NCI-H82 treated with DMSO at 0.1 percent for 48 hours (cell line): ENCODE measurements around the gene KCNMA1.
A peak's percentile ranks its signal among the peaks of the same experiment; 100 is the strongest.
"Not testable (repeated sequence)": the region's sequence is repeated elsewhere in the genome, so short reads cannot be mapped to it uniquely, and the experiment has no call there.

Experiments used
- DNase-seq: peaks from one replicate; lab custom pipeline; 2025; ENCODE audit not compliant: unreplicated experiment; lab: John Stamatoyannopoulos, UW

The KCNMA1 gene

GRCh38 chr10:77637532-77638320 lies at the start of gene KCNMA1:
Gene KCNMA1, minus strand, starts transcription at chr10:77637808.
- no peak for DNase-seq

- DNase-seq = no peak
These were observed 49.2 kb upstream of the KCNMA1 start for GRCh38 chr10:77686650-77687417.

- peak; percentile 28 for DNase-seq
These were observed 48.5 kb upstream of the KCNMA1 start for GRCh38 chr10:77686096-77686495.

GRCh38 chr10:77685432-77685831 lies 47.8 kb upstream of the KCNMA1 start:
- DNase-seq = peak; percentile 30

DNA sequence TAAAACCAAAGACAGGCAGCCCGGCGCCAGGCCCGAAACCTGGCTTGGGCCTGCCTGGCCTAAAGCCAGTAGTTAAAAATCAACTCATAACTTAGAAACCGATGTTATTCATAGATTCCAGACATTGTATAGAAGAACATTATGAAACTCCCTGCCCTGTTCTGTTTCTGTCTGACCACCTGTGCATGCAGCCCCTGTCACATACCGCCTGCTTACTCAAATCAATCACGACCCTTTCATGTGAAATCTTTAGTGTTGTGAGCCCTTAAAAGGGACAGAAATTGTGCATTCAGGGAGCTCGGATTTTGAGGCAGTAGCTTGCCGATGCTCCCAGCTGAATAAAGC lies 45.5 kb upstream of the KCNMA1 start:
- DNase-seq = not testable (repeated sequence)

GRCh38 chr10:77682393-77683087 lies 44.9 kb upstream of the KCNMA1 start:
- no peak for DNase-seq

- DNase-seq = no peak
These were observed 44.2 kb upstream of the KCNMA1 start for GRCh38 chr10:77681839-77682238.

- DNase-seq = no peak
These were observed 43.2 kb upstream of the KCNMA1 start for GRCh38 chr10:77680811-77681210.

DNA sequence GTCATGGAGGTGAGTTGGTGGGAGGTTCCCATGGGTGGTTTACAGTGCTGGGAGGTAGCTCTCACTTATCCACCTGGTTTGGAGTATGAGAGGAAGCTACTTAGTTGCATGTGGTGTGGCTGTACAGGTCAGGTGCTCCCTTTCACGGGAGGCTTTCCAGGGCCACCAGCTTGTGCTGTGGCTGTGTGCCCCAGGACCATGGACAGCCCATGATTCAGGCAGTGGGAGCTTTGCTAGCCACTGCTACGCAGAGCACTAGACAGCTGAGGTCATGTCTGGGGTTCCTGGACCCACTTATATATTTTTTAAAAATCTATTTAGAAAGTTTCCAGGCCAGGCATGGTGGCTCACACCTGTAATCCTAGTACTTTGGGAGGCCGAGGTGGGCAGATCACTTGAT lies 42.5 kb upstream of the KCNMA1 start:
- DNase-seq = no peak

DNA sequence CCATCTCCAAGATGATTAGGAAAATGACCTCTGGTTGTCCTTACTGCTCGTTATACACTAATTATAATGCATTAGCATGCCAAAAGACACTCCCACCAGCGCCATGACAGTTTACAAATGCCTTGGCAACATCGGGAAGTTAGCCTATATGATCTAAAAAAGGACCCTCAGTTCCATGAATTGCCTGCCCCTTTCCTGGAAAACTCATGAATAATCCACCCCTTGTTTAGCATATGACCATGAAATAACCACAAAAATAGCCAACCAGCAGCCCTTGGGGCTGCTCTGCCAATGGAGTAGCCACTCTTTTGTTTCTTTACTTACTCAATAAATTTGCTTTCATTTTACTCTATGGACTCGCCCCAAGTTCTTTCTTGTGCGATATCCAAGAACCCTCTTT lies 41.6 kb upstream of the KCNMA1 start:
- no peak for DNase-seq

GRCh38 chr10:77678146-77678545 lies 40.5 kb upstream of the KCNMA1 start:
- no peak for DNase-seq

- no peak for DNase-seq
These were observed 37.7 kb upstream of the KCNMA1 start for GRCh38 chr10:77675347-77675746.

DNA sequence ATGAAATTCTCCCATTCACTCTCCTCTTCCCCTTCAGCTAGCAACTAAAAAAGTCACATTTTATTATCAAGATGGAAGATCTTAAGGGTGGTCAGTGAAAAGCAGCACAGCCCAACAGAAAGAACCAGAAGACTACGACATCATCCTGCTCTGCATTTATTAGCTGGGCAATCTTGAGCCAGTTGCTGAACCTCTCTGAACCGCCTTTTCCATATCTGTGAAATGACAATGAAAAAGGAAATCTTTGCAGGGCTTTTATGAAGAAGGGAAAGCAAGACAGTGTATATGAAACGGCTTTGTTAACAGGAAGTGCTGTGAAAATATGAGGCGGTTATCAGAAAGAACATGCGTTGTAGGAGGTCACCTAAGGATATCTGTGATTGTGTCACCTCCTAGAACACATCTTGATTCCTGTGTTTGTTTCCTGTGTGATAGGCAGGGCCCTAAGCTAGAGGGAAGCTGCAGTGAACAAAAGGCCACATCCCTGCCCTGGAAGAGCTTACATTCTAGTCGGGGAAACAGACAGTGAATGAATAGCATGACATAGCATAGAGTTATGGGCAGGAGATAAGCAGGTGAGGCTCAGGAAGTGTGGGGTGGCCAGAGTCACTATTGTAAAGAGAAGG lies 36.0 kb upstream of the KCNMA1 start:
- no peak for DNase-seq

DNA sequence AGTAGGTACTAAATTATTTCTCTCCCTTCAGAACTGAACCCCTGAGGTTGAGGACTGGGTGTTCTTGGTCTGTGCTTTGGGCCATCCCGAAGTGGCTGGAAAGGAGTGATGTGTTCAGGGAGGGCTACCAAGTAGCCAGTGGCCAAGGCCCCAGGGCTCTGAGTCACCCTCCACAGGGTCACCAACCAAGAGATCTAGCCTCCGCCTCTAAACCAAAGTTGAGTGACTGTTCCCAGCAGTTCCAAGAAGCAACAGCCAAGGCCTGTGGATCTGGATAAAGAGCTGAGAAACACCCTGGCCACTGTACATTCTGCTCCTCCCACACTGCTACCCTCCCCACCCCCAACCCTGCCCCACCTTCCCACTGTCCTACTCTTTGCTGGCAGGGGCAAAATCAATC lies 35.5 kb upstream of the KCNMA1 start:
- DNase-seq = no peak

GRCh38 chr10:77671594-77672252 lies 34.1 kb upstream of the KCNMA1 start:
- DNase-seq = no peak

DNA sequence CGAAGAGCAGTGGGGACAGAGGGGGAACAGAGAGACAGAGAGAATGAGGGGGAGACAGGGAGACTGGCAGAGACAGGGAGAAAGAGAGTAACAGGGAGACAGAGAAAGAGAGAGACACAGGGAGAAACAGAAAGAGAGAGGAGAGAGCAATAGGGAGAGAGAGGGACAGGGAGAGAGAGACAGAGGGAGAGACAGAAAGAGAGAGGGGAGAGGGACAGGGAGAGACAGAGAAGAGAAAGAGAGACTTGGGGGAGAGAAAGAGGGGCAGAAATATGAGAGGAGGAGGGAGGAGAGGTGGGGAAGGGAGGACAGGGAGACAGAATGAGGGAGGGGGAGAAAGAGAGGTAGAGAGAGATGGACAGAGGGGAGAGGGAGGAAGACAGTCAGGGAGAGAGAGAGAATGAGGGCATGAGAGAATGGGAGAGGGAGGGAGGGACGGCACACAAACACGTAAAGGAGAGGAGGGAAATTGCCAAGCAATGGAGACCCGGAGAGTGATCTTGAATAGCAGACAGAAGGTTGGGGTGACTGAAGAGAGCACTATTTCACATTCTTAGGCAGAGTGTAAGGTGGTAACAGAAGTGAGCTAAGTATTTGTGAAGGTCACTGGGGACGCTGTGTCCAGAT lies 33.3 kb upstream of the KCNMA1 start:
- no peak for DNase-seq

DNA sequence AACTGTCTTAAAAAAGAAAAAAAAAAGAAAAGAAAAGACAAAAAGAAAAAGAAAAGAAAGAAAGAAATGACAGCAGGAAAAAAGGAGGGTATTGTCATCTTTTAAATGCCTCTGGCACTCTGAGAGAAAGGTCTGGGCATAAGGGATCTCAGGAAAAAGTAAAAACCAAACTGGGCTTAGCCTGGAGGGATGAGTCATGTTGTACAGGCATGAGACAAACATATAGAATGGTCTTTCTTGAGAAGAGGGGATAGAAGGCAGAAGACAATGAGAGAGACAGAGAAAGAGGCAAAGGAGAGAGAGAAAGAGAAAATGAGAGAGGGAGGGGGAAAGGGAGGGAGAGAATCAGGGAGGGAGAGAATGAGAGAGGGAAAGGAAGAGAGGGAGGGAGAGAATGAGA lies 32.3 kb upstream of the KCNMA1 start:
- no peak for DNase-seq

- no peak for DNase-seq
These were observed 30.1 kb upstream of the KCNMA1 start for GRCh38 chr10:77667426-77668324.

- DNase-seq = no peak
These were observed 29.2 kb upstream of the KCNMA1 start for GRCh38 chr10:77666821-77667220.
